ENCODE results near the gene PTPRD. TPM values are rescaled to one million over a fixed set of nuclear protein-coding genes. Genes with fewer than 3 reads are reported as not detected.
A peak's percentile ranks its signal among the peaks of the same experiment; 100 is the strongest.

PTPRD gene
- total RNA-seq, 2 experiments from 2014 or later: 0.03 TPM; not detected in 1

DNA sequence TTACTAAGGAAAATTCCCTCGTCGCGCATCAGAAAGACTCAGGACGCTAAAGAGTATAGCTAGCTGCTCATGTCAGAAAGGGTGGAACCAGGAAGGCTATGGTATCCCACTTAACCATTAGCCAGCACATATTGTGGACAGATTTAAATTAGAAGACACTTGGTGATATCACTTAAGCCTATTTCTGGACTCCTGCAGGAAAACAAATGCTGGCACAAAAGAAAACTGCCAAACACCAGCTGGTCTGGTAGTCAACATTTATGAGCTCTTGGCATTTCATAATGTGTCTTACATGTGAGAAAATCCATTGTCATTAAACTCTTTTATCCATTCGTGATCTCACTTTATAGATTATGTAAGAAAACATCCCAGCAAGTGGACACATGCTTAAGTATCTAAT lies 377.4 kb downstream of the PTPRD start:
- no peak for TF ChIP-seq CTCF (conservative IDR thresholded peaks at IDR 0.05; ENCODE audit: low read length)
- no peak for TF ChIP-seq EZH2phosphoT487 (IDR thresholded peaks at IDR 0.05; ENCODE audit: borderline replicate concordance, low read depth, low read length)
- H3K4me3 ChIP-seq (ENCODE audit: low read depth, low read length, poor library complexity, severe bottlenecking): no peak overlapping the region
- DNase-seq (ENCODE audit: low spot score): no peak
- H2AFZ ChIP-seq (ENCODE audit: low read length): no peak overlapping the region
- BruUV-seq (replicated peaks): no TSS peak
- ChIA-PET CTCF (ENCODE audit: unreplicated experiment) (no interaction called here), POLR2A (interaction anchor here (1.3 to 2.5 kb wide), 2 partner anchors 10 to 20 kb away, joined by 3 to 10 read pairs; no protein-coding TSS in a partner anchor)
- H3K36me3 ChIP-seq (ENCODE audit: insufficient read depth, low read length): no peaks in the 10 kb centered on the region
- H4K20me1 ChIP-seq (ENCODE audit: insufficient read depth, low read length): no peaks in the 10 kb centered on the region
- no peak overlapping the region for H3K27ac ChIP-seq (ENCODE audit: low read depth, low read length, poor library complexity, severe bottlenecking)
- no peaks in the 10 kb centered on the region for H3K79me2 ChIP-seq (ENCODE audit: insufficient read depth, low read depth, low read length)
- no peaks in the 10 kb centered on the region for H3K9me2 ChIP-seq (ENCODE audit: insufficient read depth, low read length)
- intact Hi-C loops (cut with micrococcal nuclease; ENCODE audit: unreplicated experiment): no loop called here
- H3K4me2 ChIP-seq (ENCODE audit: low read length): no peak overlapping the region
- no peaks in the 10 kb centered on the region for H3K4me1 ChIP-seq (ENCODE audit: insufficient read depth, low read length, poor library complexity, severe bottlenecking)
- H3K9me3 ChIP-seq (ENCODE audit: low read length): no peaks in the 10 kb centered on the region

GRCh38 chr9:10232352-10232930 lies 380.4 kb downstream of the PTPRD start:
- no TSS peak for BruUV-seq (replicated peaks)
- H4K20me1 ChIP-seq (ENCODE audit: insufficient read depth, low read length): no peaks in the 10 kb centered on the region
- peak; percentile 48; the same call in 1 of the 2 replicates for TF ChIP-seq CTCF (conservative IDR thresholded peaks at IDR 0.05; ENCODE audit: low read length)
- TF ChIP-seq EZH2phosphoT487 (IDR thresholded peaks at IDR 0.05; ENCODE audit: borderline replicate concordance, low read depth, low read length): no peak
- intact Hi-C loops (cut with micrococcal nuclease; ENCODE audit: unreplicated experiment): no loop called here
- H3K9me2 ChIP-seq (ENCODE audit: insufficient read depth, low read length): no peaks in the 10 kb centered on the region
- no peak for DNase-seq (ENCODE audit: low spot score)
- no peak overlapping the region for H2AFZ ChIP-seq (ENCODE audit: low read length)
- H3K9me3 ChIP-seq (ENCODE audit: low read length): no peaks in the 10 kb centered on the region
- ChIA-PET POLR2A (interaction anchor here (1.0 to 1.8 kb wide), 4 partner anchors 11 to 33 kb away, joined by 3 to 5 read pairs (median 3); no protein-coding TSS in a partner anchor), CTCF (ENCODE audit: unreplicated experiment) (interaction anchor here (1.0 kb wide), 1 partner anchor 34 kb away, joined by 3 read pairs; no protein-coding TSS in a partner anchor)
- H3K27ac ChIP-seq (ENCODE audit: low read depth, low read length, poor library complexity, severe bottlenecking): no peak overlapping the region
- no peak overlapping the region for H3K4me2 ChIP-seq (ENCODE audit: low read length)
- H3K79me2 ChIP-seq (ENCODE audit: insufficient read depth, low read depth, low read length): no peaks in the 10 kb centered on the region
- H3K4me1 ChIP-seq (ENCODE audit: insufficient read depth, low read length, poor library complexity, severe bottlenecking): no peaks in the 10 kb centered on the region
- H3K36me3 ChIP-seq (ENCODE audit: insufficient read depth, low read length): no peaks in the 10 kb centered on the region
- H3K4me3 ChIP-seq (ENCODE audit: low read depth, low read length, poor library complexity, severe bottlenecking): no peak overlapping the region

GRCh38 chr9:10230512-10230911 lies 382.3 kb downstream of the PTPRD start:
- TF ChIP-seq EZH2phosphoT487 (IDR thresholded peaks at IDR 0.05; ENCODE audit: borderline replicate concordance, low read depth, low read length) (no peak), CTCF (conservative IDR thresholded peaks at IDR 0.05; ENCODE audit: low read length) (no peak)
- no TSS peak for BruUV-seq (replicated peaks)

More at GRCh38 chr9:10230512-10230911, 382.3 kb downstream of the PTPRD start:
- no peak overlapping the region for H3K27ac ChIP-seq (ENCODE audit: low read depth, low read length, poor library complexity, severe bottlenecking)
- CTCF ChIA-PET (ENCODE audit: unreplicated experiment): no interaction called here
- intact Hi-C loops (cut with micrococcal nuclease; ENCODE audit: unreplicated experiment): no loop called here
- 0 out of 2 replicates have a peak, but pooled peaks cover under 1% of the 10 kb centered on the region for H3K9me2 ChIP-seq (ENCODE audit: insufficient read depth, low read length)
- H3K4me3 ChIP-seq (ENCODE audit: low read depth, low read length, poor library complexity, severe bottlenecking): no peak overlapping the region
- H3K4me2 ChIP-seq (ENCODE audit: low read length): no peak overlapping the region
- H3K36me3 ChIP-seq (ENCODE audit: insufficient read depth, low read length): no peaks in the 10 kb centered on the region
- DNase-seq (ENCODE audit: low spot score): no peak
- H3K79me2 ChIP-seq (ENCODE audit: insufficient read depth, low read depth, low read length): no peaks in the 10 kb centered on the region
- H3K4me1 ChIP-seq (ENCODE audit: insufficient read depth, low read length, poor library complexity, severe bottlenecking): no peaks in the 10 kb centered on the region
- H2AFZ ChIP-seq (ENCODE audit: low read length): no peak overlapping the region
- no peaks in the 10 kb centered on the region for H3K9me3 ChIP-seq (ENCODE audit: low read length)
- POLR2A ChIA-PET: interaction anchor here (1.1 kb wide), 1 partner anchor 11 kb away, joined by 4 read pairs; no protein-coding TSS in a partner anchor
- H4K20me1 ChIP-seq (ENCODE audit: insufficient read depth, low read length): no peaks in the 10 kb centered on the region

Measured in OCI-LY7 (cell line).